ENCODE results near the gene MIB2.

The MIB2 gene

GRCh38 chr1:1597275-1597930 lies 17.9 kb upstream of the MIB2 start:
- peak; percentile 73 for TF ChIP-seq CTCF (IDR thresholded peaks at IDR 0.05; ENCODE audit: low read depth, low read length)
- peak overlapping the region; percentile 53 for H3K27ac ChIP-seq
- no peaks in the 10 kb centered on the region for H3K9me3 ChIP-seq (ENCODE audit: severe bottlenecking)
- H3K27me3 ChIP-seq (ENCODE audit: insufficient read depth, low read depth, severe bottlenecking) = no peaks in the 10 kb centered on the region
- peak; percentile 62 for DNase-seq
- no peak overlapping the region for H3K4me3 ChIP-seq (ENCODE audit: low read depth, low read length)
- H3K36me3 ChIP-seq = no peaks in the 10 kb centered on the region

- TF ChIP-seq CTCF (IDR thresholded peaks at IDR 0.05; ENCODE audit: low read depth, low read length) = no peak
Observed at GRCh38 chr1:1598051-1598719, 17.1 kb upstream of the MIB2 start.

GRCh38 chr1:1598720-1599029 lies 16.6 kb upstream of the MIB2 start:
- H3K27me3 ChIP-seq (ENCODE audit: insufficient read depth, low read depth, severe bottlenecking) = no peaks in the 10 kb centered on the region
- no peaks in the 10 kb centered on the region for H3K9me3 ChIP-seq (ENCODE audit: severe bottlenecking)
- H3K4me3 ChIP-seq (ENCODE audit: low read depth, low read length) = no peak overlapping the region
- no peak for TF ChIP-seq CTCF (IDR thresholded peaks at IDR 0.05; ENCODE audit: low read depth, low read length)
- no peak for DNase-seq
- no peak overlapping the region for H3K27ac ChIP-seq
- no peaks in the 10 kb centered on the region for H3K36me3 ChIP-seq

More at GRCh38 chr1:1598051-1598719, 17.1 kb upstream of the MIB2 start:
- no peak overlapping the region for H3K4me3 ChIP-seq (ENCODE audit: low read depth, low read length)
- no peaks in the 10 kb centered on the region for H3K27me3 ChIP-seq (ENCODE audit: insufficient read depth, low read depth, severe bottlenecking)
- peak overlapping the region; percentile 53 for H3K27ac ChIP-seq
- H3K36me3 ChIP-seq = no peaks in the 10 kb centered on the region
- no peaks in the 10 kb centered on the region for H3K9me3 ChIP-seq (ENCODE audit: severe bottlenecking)
- no peak for DNase-seq

- Histone ChIP-seq H3K9me3 (ENCODE audit: severe bottlenecking) (no peaks in the 10 kb centered on the region), H3K27ac (no peak overlapping the region), H3K4me3 (ENCODE audit: low read depth, low read length) (no peak overlapping the region; the same call in 1 of the 2 replicates), H3K27me3 (ENCODE audit: insufficient read depth, low read depth, severe bottlenecking) (no peaks in the 10 kb centered on the region), H3K36me3 (no peaks in the 10 kb centered on the region)
- DNase-seq = peak; percentile 22
- TF ChIP-seq CTCF (IDR thresholded peaks at IDR 0.05; ENCODE audit: low read depth, low read length) = peak; percentile 7; the same call in 1 of the 2 replicates
Observed at GRCh38 chr1:1599030-1599934, 16.0 kb upstream of the MIB2 start.

GRCh38 chr1:1599935-1600860 lies 15.1 kb upstream of the MIB2 start, which contains the start of gene FNDC10:
Gene FNDC10 (minus strand): TSS chr1:1600135. CDS start chr1:1600015, 120 bp downstream.
- peak within 1 kb of the TSS; percentile 76 for H3K4me3 ChIP-seq (ENCODE audit: low read depth, low read length)
- DNase-seq = peak; percentile 18
- no peaks in the 10 kb centered on the region for H3K36me3 ChIP-seq
- no peak within 1 kb of the TSS for H3K27ac ChIP-seq
- no peaks in the 10 kb centered on the region for H3K9me3 ChIP-seq (ENCODE audit: severe bottlenecking)
- no peak for TF ChIP-seq CTCF (IDR thresholded peaks at IDR 0.05; ENCODE audit: low read depth, low read length)
- H3K27me3 ChIP-seq (ENCODE audit: insufficient read depth, low read depth, severe bottlenecking) = no peaks in the 10 kb centered on the region
